HepG2 (cell line): ENCODE results near the gene BCL2L1.

Source experiments
- SRF ChIP-seq: IDR thresholded peaks from 2 replicates; pipeline ENCODE4 v1.6.1; 2011; ENCODE audit warnings: mild to moderate bottlenecking, low read depth, low read length, moderate library complexity
- ZNF256 ChIP-seq: sonication (generic); formaldehyde crosslinking; conservative IDR thresholded peaks from 2 replicates; pipeline ENCODE4 v1.4.0; 2020; ENCODE audit warnings: missing genetic modification reagents
- TF ChIP-seq, protein P1 (sequence below): sonication (generic); formaldehyde crosslinking; IDR thresholded peaks from 2 replicates; pipeline ENCODE4 v1.5.0; 2020; ENCODE audit warnings: mild to moderate bottlenecking, missing genetic modification reagents, moderate library complexity
- TF ChIP-seq, protein P2 (sequence below): sonication (generic); formaldehyde crosslinking; IDR thresholded peaks from 2 replicates; pipeline ENCODE4 v1.4.0; 2020; ENCODE audit warnings: mild to moderate bottlenecking, missing genetic modification reagents, borderline replicate concordance
- TF ChIP-seq, protein P3 (sequence below): sonication (generic); formaldehyde crosslinking; IDR thresholded peaks from 2 replicates; pipeline ENCODE4 v1.8.1; 2022; ENCODE audit warnings: low read depth, mild to moderate bottlenecking, missing genetic modification reagents

DNA sequence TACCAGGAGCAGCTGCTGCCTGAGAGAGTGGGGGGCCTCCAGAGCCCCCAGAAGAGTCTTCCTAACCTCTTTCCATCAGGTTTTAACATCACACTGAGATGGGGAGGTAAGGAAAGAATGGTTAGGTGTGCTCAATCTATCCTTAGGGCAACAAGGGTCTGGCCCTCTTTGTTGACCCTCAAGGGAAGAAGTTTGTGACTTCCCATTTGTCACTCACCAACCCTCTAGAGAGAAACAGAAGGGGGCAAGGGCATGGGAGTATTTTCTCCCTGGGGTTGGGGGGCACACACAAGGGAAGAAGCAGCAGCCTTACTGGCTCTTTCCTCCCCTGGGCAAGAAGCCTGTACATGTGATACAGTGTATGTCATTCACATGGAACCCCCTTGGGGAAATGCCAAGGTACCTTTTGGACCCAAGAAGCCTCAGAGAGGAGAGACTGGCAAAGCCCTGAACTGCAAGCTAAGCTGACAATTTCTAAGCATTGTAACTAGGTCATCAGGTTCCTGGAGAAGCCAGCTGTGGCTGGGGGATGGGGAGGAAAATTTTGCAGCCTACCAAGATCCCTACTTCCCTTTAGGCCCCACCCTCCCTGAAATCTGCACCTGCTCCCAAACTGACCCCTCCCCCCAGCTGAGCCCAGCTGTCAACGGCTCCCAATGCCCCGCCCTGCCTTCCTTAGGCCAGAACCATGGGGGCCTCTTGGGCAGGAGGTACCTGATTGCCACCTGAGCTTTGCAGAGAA lies 14.5 kb downstream of the BCL2L1 start:
- no peak for TF ChIP-seq SRF
- TF ChIP-seq, protein P1, sequence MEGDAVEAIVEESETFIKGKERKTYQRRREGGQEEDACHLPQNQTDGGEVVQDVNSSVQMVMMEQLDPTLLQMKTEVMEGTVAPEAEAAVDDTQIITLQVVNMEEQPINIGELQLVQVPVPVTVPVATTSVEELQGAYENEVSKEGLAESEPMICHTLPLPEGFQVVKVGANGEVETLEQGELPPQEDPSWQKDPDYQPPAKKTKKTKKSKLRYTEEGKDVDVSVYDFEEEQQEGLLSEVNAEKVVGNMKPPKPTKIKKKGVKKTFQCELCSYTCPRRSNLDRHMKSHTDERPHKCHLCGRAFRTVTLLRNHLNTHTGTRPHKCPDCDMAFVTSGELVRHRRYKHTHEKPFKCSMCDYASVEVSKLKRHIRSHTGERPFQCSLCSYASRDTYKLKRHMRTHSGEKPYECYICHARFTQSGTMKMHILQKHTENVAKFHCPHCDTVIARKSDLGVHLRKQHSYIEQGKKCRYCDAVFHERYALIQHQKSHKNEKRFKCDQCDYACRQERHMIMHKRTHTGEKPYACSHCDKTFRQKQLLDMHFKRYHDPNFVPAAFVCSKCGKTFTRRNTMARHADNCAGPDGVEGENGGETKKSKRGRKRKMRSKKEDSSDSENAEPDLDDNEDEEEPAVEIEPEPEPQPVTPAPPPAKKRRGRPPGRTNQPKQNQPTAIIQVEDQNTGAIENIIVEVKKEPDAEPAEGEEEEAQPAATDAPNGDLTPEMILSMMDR (CRISPR knock-in tag) = no peak
- TF ChIP-seq ZNF256 (CRISPR knock-in tag) = no peak
- TF ChIP-seq, protein P2, sequence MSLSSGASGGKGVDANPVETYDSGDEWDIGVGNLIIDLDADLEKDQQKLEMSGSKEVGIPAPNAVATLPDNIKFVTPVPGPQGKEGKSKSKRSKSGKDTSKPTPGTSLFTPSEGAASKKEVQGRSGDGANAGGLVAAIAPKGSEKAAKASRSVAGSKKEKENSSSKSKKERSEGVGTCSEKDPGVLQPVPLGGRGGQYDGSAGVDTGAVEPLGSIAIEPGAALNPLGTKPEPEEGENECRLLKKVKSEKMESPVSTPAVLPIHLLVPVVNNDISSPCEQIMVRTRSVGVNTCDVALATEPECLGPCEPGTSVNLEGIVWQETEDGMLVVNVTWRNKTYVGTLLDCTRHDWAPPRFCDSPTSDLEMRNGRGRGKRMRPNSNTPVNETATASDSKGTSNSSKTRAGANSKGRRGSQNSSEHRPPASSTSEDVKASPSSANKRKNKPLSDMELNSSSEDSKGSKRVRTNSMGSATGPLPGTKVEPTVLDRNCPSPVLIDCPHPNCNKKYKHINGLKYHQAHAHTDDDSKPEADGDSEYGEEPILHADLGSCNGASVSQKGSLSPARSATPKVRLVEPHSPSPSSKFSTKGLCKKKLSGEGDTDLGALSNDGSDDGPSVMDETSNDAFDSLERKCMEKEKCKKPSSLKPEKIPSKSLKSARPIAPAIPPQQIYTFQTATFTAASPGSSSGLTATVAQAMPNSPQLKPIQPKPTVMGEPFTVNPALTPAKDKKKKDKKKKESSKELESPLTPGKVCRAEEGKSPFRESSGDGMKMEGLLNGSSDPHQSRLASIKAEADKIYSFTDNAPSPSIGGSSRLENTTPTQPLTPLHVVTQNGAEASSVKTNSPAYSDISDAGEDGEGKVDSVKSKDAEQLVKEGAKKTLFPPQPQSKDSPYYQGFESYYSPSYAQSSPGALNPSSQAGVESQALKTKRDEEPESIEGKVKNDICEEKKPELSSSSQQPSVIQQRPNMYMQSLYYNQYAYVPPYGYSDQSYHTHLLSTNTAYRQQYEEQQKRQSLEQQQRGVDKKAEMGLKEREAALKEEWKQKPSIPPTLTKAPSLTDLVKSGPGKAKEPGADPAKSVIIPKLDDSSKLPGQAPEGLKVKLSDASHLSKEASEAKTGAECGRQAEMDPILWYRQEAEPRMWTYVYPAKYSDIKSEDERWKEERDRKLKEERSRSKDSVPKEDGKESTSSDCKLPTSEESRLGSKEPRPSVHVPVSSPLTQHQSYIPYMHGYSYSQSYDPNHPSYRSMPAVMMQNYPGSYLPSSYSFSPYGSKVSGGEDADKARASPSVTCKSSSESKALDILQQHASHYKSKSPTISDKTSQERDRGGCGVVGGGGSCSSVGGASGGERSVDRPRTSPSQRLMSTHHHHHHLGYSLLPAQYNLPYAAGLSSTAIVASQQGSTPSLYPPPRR = no peak
- TF ChIP-seq, protein P3, sequence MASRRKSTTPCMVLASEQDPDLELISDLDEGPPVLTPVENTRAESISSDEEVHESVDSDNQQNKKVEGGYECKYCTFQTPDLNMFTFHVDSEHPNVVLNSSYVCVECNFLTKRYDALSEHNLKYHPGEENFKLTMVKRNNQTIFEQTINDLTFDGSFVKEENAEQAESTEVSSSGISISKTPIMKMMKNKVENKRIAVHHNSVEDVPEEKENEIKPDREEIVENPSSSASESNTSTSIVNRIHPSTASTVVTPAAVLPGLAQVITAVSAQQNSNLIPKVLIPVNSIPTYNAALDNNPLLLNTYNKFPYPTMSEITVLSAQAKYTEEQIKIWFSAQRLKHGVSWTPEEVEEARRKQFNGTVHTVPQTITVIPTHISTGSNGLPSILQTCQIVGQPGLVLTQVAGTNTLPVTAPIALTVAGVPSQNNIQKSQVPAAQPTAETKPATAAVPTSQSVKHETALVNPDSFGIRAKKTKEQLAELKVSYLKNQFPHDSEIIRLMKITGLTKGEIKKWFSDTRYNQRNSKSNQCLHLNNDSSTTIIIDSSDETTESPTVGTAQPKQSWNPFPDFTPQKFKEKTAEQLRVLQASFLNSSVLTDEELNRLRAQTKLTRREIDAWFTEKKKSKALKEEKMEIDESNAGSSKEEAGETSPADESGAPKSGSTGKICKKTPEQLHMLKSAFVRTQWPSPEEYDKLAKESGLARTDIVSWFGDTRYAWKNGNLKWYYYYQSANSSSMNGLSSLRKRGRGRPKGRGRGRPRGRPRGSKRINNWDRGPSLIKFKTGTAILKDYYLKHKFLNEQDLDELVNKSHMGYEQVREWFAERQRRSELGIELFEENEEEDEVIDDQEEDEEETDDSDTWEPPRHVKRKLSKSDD (CRISPR knock-in tag) = no peak
